GM12801 (cell line): ENCODE data around the gene NOPCHAP1.

ENCODE experiments used
- TF ChIP-seq, protein P1 (sequence below): IDR thresholded peaks from one replicate; pipeline ENCODE4 v1.5.1; 2011; ENCODE audit warnings: control low read depth; ENCODE audit not compliant: insufficient read length; ENCODE audit errors: extremely low read depth

Gene NOPCHAP1

DNA sequence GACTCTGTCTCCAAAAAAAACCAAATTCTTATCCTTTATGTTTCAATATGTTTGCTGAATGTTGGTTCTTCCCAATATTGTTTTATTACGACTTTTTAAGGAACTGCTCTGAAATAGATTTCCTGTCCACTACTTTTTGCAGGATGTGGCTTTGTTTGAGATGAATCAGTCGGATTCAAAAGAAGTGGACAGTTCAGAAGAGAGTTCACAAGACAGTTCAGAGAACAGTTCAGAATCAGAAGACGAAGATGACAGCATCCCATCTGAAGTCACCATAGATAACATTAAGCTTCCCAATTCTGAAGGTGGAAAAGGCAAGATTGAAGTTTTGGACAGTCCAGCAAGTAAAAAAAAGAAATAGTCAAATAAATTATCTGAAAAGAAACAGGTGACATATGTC, 8.2 kb downstream of the NOPCHAP1 start:
- TF ChIP-seq, protein P1, sequence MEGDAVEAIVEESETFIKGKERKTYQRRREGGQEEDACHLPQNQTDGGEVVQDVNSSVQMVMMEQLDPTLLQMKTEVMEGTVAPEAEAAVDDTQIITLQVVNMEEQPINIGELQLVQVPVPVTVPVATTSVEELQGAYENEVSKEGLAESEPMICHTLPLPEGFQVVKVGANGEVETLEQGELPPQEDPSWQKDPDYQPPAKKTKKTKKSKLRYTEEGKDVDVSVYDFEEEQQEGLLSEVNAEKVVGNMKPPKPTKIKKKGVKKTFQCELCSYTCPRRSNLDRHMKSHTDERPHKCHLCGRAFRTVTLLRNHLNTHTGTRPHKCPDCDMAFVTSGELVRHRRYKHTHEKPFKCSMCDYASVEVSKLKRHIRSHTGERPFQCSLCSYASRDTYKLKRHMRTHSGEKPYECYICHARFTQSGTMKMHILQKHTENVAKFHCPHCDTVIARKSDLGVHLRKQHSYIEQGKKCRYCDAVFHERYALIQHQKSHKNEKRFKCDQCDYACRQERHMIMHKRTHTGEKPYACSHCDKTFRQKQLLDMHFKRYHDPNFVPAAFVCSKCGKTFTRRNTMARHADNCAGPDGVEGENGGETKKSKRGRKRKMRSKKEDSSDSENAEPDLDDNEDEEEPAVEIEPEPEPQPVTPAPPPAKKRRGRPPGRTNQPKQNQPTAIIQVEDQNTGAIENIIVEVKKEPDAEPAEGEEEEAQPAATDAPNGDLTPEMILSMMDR = no peak

DNA sequence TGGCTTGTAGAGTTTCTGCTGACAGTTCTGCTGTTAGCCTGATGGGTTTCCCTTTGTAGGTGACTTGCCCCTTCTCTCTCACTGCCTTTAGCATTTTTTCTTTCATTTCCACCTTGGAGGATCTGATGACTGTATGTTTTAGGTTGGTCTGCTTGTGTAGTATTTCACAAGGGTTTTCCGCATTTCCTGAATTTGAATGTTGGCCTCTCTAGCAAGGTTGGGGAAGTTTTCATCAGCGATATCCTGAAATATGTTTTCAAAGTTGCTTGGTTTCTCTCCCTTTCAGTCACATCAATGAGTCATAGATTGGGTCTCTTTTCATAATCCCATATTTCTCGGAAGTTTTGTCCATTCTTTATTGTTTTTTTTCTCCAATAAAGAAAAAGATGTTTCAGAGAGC, 11.4 kb downstream of the NOPCHAP1 start:
- TF ChIP-seq, protein P1 = no peak

DNA sequence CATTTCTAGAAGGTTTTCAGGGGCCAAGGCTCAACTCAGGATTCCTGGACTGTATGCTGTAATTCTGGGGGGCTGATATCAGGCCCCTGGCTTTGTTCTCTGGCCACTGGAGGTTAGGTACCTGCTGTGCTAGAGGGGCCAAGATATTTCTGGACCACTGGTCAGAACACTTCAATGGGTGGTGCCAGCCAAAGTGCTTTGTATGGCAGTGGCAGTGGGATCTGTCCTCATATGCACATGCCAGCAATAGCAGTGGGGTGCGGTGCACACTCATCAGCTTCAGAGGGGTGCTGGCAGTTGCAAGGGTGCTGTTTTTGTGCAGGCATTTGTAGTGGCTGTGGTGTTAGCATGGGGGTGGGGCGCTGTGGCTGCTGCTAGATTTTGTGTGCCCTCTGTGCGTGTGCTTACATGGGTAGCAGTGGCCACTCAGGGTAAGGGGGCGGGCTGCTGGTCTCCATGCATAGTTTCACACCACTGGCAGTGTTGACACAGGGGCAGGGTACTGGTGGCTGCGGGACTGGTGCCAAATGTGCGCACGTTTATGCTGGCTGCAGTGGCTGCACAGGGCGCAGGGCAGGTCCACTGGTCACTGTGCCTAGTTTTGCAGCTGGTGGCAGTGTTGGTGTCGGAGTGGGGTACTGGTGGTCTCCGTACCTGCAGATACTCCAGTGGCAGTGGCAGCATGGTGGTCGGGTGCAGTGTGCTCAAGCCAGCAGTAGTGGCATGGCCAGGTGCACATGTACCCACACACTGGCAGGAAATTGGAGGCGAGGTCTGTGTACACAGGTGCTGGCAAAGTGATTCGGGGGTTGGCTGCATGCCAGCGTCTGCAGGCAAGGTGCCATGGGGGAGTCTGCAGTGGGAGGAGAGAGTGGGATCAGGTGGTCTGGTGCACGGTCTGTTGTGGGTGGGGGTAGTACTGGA, 12.6 kb downstream of the NOPCHAP1 start:
- TF ChIP-seq, protein P1 = no peak

DNA sequence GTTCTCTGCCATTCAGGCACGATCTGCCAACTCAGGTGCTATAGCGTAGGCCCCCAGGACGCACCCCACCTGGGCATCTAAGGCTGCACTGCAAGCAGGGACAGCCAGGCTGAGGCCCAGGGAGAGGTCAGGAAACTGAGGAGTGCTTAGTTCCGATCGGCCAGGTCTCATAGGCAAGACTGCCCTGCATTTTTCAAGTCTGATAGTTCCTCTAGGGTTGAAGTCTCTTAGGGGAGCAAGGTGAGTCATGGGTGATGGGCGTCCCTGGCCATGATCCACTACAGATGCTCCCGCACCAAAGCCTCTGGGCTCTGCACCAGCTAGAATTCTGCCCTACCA, 13.2 kb downstream of the NOPCHAP1 start:
- TF ChIP-seq, protein P1 = no peak

DNA sequence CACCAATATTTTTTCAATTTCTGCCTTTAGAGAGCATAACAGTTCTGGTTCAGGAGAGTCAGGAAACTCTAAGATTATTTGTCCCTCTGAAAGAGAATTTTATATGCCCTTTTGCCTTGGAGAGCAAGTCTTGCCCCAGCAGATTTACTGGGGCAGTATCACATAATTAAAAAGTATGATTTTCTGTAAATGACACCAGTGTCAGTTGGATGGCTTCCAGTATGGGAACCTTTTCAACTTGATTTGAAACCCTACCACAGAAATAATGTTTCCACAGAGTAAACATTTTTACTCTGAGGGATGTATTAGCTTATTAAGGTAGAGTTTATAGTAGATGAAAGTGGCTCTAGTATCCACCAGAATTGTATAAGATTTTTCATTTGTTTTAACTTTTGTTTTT, 15.4 kb downstream of the NOPCHAP1 start:
- TF ChIP-seq, protein P1 = no peak

DNA sequence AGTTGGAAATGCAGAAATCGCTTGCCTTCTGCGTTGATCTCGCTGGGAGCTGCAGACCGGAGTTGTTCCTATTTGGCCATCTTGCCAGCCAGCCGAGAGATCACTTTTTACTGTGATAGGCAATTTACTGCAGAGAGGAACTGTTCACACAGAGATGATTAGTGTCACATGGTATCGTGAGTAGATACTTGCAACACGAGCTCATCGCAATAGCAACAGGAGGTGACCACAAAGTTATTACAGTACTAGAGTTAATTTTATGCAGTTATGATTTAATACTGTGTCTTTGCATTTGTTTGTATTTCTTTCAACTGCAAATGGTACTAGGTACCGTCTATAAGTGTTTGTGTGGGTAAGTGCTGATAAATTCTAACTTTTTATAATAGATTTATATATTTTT, 27.8 kb downstream of the NOPCHAP1 start:
- TF ChIP-seq, protein P1 = no peak

DNA sequence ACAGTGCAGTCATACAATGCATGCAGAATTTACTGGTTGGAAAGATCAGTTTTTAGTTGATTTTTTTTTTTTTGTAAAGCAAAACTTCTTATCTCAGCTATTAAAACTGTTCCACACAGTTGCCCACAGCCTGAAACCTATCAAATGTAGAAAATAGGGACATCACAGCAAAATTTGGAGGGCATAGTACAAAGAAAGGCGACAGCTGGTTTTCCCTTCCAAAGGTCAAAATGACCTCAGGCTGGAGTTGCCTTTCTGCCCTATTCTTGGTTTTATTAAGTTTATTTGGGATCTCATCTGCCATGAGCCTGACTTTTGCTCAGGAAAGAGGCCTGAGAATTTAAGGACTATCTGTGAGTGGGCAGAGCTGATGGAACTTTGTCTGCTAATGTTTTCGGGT, 28.5 kb downstream of the NOPCHAP1 start:
- TF ChIP-seq, protein P1 = no peak

DNA sequence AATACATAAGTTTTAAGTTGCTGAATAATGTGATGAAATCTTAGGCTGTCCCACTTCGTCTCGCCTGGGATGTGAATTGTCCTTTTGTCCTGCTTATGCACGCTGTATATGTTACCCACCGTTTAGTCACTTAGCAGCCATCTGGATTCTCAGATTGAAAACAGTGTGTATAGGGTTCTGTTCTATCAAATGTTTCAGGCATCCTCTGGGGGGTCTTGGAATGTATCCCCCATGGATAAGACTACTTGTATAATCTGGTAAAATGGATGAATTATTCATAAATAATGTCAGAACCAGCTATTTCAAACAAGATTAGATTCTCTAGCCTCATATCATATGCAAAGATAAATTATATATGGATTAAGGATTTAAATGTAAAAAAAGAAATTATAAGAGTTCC, 29.4 kb downstream of the NOPCHAP1 start:
- TF ChIP-seq, protein P1 = no peak
